Measurements from ENCODE around the gene DNAI2. TPM values are rescaled to one million over a fixed set of nuclear protein-coding genes. Genes with fewer than 3 reads are reported as not detected.
"Not testable (repeated sequence)": the region's sequence is repeated elsewhere in the genome, so short reads cannot be mapped to it uniquely, and the experiment has no call there.

DNAI2 gene
- polyA plus RNA-seq, 3 donors: not detected

DNA sequence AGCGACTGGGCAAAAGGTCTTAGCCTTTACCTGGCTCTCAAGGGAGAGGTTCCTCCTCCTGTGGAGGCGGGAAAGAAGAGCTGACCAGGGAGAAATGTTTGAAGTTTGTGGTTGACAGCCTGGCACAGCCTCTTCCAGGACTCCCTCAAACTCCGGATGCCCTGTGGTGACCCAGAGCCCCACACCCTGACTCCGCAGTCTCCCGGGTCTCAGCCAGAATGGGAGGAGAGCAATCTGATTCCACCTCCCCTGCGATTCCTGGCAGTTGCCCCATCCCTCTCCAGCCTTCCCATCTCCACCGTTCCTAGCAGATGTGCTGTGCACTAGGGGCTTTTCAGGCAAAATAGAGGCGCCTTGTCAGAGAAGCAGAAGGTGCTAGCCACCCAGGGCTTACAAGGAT, 5.5 kb upstream of the DNAI2 start:
- H3K27ac ChIP-seq (ENCODE audit: low read depth, low read length): no peak overlapping the region
- 38 to 68% (median 46%) methylated on average over 8 of the region's 8 CpGs for WGBS, 3 donors

DNA sequence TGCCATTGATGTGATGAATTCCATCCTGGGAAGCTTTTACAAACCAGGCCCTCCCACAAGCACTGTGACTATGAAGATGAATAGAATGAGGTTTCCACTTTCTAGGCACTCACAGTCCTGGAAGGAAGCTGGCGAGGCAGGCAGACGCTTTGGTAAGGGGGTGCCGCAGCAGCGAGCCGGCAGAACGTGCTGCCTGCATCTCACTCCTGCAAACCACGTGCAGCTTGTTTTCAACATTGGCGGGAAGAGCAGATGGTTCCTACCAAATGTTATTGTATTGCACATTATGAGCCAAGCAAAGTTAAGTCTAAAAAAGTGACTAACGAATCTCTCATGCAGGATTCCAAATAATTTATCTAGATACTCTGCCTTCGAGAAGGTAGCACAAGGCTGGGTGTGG, 3.7 kb upstream of the DNAI2 start:
- 53 to 67% (median 55%) methylated on average over 10 of the region's 10 CpGs for WGBS, 3 donors
- H3K27ac ChIP-seq (ENCODE audit: low read depth, low read length): no peak overlapping the region

DNA sequence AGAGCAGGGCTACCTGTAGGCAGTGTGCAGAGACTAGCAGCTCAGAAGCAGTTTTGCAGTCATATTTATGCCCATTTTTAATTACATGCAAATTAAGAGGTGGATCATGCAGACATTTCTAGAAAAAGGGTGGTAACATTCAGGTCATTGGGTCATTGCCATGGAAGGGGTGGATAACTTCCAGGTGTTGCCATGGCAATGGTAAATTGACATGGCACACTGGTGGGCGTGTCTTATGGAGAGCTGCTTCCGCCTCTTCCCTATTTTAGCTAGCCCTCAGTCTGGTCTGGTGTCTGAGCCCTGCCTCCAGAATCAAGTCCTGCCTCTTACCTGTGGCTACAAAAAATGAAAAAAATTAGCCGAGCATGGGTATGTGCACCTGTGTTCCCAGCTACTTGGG, 2.8 kb upstream of the DNAI2 start:
- WGBS, 3 donors: 70 to 92% (median 84%) methylated on average over 3 of the region's 3 CpGs
- no peak overlapping the region for H3K27ac ChIP-seq (ENCODE audit: low read depth, low read length)

DNA sequence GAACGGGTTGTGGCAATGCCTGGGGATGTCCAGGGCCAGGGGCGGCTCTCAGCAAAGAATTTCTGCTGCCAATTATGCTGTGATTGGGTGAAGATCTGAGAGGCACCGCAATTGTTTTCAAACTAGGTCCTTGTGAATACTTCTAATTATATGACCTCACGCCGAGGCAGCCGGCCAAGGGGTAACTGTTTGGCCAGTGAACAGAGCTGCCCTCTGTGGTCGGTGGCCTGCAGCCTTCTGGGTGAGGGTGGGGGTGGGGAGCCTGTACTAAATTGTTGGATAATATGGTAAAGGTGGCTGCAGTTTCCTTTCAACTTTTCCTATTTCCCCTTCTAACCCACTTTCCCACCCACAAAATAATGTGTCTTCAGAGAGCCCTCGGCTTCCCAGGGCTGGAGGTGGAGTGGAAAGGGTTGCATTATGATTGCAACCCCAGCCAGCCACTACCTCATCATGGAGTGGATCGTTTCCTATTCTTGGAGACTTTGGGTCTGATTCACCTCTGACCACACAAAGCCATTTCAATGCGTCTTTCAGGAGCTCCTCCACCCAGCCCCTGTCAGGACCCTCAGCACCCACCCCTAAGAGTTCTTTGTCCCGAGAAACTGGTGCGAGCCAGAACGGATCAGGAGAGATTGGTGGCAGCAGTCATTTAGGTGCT, 2.0 kb upstream of the DNAI2 start:
- no peak overlapping the region for H3K27ac ChIP-seq (ENCODE audit: low read depth, low read length)
- 45 to 60% (median 57%) methylated on average over 13 of the region's 13 CpGs for WGBS, 3 donors

DNA sequence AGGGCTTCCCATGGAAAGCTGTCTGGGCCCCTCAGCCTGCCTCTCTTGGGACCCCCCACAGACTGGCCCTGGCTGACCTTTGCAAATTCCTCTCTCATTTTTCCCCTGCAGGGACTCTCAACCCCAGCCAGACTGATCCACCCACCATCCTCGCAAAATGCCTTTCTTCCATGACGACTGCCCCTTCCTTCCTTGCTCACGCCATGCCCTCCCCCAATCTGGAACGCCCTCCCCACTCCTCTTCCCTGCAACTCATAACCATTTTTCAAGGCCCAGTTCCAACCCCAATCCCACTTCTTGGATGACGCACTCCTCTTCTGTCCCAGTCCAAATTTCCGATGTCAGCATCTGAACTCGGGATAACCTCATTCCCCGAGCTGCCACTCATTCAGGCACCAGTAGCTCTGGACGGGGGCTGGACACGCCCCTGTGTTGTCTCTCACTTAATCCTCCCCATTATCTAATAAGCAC, 1.3 kb upstream of the DNAI2 start:
- WGBS, 3 donors: 42 to 58% (median 52%) methylated on average over 10 of the region's 10 CpGs
- no peak overlapping the region for H3K27ac ChIP-seq (ENCODE audit: low read depth, low read length)

DNA sequence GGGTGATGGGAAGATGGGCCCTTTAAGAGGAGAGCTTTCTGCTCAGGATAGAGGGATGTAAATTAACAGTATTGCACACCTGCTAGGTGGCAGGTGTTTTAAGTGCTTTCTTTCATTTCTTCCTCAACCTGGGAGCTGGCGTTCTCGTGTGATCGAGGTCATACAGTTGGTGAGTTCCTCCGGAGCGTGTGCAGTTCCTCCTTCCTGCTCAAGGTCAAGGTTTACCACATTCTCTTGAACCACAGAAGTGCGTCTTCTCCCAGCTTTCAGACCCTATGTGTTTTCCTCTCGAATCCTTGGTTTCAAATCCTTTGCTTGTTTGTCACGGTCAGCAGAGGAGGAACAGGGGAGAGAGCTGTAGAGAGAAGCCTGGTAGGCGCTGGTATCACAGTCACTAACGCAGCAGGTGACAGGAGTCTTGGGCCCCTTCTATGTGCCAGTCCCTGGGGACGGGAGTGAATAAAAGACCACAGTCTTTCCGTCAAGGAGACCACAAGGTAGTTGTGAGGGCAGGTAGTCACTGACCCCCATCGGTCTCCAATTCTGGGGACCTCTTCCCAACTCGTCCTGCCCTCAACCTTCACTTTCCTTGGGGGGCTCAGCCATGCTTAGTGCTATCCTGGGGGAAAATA, 791 bp downstream of the DNAI2 start:
- 46 to 61% (median 57%) methylated on average over 14 of the region's 14 CpGs for WGBS, 3 donors
- H3K27ac ChIP-seq (ENCODE audit: low read depth, low read length): no peak overlapping the region

DNA sequence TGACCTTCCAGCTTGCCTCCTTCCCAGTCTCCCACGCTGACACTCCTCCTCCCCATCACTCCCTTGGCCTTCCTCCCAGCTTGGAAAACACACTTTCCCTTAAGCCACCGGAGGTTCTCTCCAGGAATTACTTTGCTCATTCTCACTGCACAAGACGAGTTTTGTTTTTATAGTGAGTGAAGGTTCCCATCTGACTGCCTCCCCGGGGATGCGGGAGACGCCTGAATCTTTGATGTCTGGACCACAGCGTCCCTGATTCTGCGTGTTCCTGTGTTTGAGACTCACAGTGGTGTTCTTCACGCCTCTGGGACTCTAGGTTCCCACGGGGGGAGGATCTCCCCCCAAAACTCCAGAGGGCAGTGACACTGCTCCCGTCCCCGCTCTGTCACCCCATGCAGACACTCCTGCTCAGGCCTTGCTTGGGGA, 2.0 kb downstream of the DNAI2 start:
- 45 to 52% (median 45%) methylated on average over 12 of the region's 12 CpGs for WGBS, 3 donors
- no peak overlapping the region for H3K27ac ChIP-seq (ENCODE audit: low read depth, low read length)

DNA sequence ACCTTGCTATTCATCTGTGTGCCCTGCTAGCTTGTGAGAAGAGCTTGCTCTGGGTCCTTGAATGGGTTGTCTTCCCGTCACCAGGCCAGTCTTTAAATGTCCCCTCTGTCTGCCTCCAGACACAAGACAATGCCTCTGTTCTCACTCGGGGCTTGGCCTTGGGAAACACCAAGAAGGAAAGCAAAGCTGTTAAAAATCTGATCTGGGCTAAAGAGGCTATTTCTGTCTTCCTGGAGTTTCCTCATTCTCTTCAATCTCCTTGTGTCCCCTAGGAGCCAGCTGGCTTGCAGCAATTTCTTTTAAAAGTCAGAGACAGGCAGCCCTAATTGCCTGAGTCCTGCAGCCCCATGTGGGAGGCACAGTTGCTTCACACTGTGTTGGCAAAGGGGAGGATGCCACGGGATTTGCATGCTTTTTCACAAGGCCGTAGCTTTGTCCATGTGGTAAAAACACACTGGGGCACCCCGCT, 2.5 kb downstream of the DNAI2 start:
- WGBS, 3 donors: 40 to 50% (median 40%) methylated on average over 5 of the region's 5 CpGs
- H3K27ac ChIP-seq (ENCODE audit: low read depth, low read length): no peak overlapping the region

DNA sequence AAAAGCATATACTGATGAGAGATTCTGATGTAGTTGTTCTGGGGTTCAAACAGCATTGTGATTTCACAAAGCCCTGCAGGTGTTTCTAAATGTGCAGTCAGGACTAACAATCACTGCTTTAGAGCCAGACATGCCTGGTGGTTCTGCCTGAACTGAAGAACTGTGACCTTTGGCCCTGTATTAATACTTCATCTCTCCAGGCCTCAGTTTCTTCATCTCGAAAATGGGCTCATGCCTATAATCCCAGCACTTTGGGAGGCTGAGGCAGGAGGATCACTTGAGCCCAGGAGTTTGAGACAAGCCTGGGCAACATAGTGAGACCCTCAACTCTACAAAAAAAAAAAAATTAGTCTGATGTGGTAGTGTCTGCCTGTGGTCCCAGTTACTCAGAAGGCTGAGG, 3.9 kb downstream of the DNAI2 start:
- H3K27ac ChIP-seq (ENCODE audit: low read depth, low read length): no peak overlapping the region
- 50 to 100% (median 92%) methylated on average over 1 of the region's 1 CpG for WGBS, 3 donors

DNA sequence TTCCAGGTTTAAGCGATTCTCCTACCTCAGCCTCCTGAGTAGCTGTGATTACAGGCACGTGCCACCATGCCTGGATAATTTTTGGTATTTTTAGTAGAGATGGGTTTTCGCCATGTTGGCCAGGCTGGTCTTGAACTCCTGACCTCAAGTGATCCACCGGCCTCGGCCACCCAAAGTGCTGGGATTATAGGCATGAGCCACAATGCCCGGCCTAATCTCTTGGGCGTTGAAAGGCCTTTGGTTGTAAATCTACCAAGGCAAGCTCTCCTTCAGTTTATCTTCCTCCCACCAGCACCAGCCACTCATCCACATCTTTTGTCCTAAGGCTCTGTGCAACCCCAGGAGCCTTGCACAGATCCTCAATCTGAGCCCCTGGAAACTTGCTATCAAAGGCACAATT, 5.6 kb downstream of the DNAI2 start:
- 89 to 96% (median 96%) methylated on average over 7 of the region's 7 CpGs for WGBS, 3 donors
- not testable (repeated sequence) for H3K27ac ChIP-seq (ENCODE audit: low read depth, low read length)

DNA sequence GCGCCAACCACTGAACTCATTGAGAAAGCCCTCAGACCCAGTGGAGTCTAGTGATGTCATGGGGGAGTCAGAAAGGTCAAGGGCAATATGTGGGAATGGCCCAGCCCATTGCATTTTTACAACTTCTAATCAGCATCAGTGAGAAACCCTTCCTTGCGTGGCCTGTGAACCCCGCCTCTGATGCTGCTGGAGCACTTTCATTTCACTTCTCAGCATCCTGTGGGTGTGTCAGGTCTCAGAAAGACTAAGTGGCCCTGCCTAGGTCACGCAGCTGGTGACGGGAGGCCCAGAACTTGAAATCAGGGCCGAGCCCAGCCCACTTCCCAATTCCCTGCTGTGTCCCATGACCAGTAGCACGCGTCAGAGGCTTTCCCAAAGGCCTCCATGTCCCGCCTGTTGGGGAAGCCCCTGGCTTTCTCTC, 6.1 kb downstream of the DNAI2 start:
- WGBS, 3 donors: 67 to 81% (median 73%) methylated on average over 9 of the region's 9 CpGs
- H3K27ac ChIP-seq (ENCODE audit: low read depth, low read length): no peak overlapping the region

DNA sequence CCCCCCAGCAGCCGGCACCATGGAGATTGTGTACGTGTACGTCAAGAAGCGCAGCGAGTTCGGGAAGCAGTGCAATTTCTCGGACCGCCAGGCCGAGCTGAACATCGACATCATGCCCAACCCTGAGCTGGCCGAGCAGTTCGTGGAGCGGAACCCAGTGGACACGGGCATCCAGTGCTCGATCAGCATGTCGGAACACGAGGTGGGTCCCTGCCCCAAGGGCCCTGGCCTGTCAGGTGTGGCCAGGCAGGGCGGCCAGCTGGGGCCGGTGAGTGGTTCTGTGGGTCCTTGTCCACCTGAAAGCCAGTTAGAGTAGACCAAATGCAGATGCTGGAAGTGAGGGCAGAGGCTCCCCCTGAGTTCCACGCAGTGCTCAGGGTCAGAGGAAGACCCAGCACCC, 7.8 kb downstream of the DNAI2 start:
- no peak overlapping the region for H3K27ac ChIP-seq (ENCODE audit: low read depth, low read length)
- WGBS, 3 donors: 85 to 96% (median 93%) methylated on average over 20 of the region's 20 CpGs

DNA sequence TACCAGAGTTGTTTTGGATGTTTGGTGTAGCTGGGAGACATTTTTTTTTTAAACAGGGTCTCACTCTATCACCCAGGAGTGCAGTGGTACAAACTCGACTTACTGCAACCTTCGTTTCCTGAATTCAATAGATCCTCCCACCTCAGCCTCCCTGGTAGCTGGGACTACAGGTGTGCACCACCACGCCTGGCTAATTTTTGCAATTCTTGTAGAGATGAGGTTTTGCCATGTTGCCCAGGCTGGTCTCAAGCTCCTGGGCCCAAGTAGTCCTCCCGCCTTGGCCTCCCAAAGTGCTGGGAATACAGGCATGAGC, 8.2 kb downstream of the DNAI2 start:
- WGBS, 3 donors: 83 to 90% (median 88%) methylated on average over 4 of the region's 4 CpGs
- not testable (repeated sequence) for H3K27ac ChIP-seq (ENCODE audit: low read depth, low read length)

DNA sequence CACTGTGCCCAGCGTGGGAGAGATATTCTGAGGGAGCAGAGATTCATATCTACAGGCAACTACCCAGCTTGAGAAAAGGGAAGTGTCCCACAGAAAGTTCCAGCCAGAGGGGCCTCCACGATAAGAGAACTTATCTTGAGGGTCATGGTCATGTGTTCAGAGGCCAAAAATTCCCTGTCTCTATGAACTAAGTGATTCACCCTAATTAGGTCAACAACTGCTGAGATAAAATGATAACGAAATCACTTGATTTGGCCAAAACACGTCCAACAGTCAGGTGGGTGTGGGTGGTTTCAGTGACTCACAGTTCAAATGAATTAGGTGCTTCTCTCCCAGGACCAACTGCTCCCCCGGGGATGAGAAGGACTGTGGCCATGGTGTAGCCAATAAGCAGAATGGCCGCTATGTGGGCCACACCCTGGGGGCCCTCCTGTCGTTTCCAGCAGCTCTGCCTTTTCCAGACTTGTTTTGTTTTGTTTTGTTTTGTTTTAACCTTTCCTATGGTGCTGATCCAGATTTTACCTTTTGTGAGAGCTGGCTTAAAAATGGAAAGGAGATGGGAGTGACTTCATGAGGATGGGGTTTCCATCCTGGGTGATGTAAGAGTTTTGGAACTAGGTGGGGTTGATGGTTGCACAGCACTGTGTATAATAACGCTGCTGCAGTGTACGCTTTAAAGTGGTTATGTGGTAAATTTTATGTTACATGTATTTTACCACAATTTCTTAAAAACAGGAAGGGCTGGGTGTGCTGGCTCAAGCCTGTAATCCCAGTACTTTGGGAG, 8.7 kb downstream of the DNAI2 start:
- H3K27ac ChIP-seq (ENCODE audit: low read depth, low read length): no peak overlapping the region
- 34 to 61% (median 46%) methylated on average over 9 of the region's 9 CpGs for WGBS, 3 donors

DNA sequence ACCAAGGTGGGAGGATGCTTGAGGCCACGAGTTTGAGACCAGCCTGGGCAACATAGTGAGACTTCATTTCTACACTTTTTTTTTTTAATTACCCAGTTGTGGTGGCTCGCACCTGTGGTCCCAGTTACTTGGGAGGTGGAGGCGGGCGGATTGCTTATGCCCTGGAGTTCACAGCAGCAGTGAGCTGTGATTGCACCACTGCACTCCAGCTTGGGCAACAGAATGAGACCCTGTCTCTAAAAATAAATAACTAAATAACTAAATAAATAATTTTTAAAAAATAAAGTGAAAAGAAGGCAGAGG, 9.3 kb downstream of the DNAI2 start:
- H3K27ac ChIP-seq (ENCODE audit: low read depth, low read length): no peak overlapping the region
- WGBS, 3 donors: 75 to 81% (median 80%) methylated on average over 4 of the region's 4 CpGs

DNA sequence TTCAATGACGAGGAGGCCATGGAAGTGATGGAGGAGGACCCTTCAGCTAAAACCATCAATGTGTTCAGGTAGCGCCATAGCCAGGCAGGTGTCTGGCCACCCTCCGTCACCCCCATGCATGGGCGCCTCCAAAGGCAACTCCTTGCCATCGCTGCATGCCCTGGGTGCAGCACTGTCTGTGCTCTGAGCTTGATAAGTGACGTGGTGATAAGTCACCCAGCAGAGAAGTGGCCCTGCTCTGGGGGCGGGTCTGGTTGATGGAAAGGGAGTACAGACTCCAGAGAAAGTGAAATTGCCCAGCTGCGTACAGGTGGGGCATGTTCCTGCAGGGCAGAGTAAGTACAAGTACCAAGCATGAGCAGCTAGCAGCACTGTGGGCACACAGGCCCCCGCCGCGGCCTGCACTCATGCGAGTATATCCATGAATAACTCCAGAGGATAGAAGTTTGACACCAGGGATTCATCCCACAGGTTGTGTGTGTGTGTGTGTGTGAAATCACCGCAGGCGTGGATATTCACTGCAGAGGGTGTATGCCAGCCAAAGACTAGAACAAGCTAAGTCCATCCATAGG, 13.1 kb downstream of the DNAI2 start:
- no peak overlapping the region for H3K27ac ChIP-seq (ENCODE audit: low read depth, low read length)
- 83 to 90% (median 90%) methylated on average over 14 of the region's 14 CpGs for WGBS, 3 donors

DNA sequence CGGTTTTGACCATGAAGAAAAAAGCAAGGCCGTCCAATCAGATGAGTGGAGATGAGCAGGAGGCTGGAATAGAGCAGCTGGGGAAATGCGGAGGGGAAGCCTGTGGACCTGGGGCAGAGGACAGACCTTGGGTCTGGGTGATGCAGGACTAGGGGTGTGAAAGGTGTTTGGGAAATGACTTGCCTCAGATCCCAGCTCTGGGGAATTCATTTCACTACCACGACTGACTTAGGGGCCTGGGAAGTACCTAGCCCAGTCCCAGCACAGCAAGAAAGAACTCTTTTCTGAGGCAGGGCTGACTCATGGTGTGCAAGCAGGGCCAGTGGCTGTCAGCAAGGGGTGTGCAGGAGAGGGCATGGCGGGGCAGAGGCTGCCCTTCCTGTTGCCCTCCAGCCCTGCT, 14.8 kb downstream of the DNAI2 start:
- WGBS, 3 donors: 58 to 78% (median 74%) methylated on average over 5 of the region's 5 CpGs
- H3K27ac ChIP-seq (ENCODE audit: low read depth, low read length): no peak overlapping the region

DNA sequence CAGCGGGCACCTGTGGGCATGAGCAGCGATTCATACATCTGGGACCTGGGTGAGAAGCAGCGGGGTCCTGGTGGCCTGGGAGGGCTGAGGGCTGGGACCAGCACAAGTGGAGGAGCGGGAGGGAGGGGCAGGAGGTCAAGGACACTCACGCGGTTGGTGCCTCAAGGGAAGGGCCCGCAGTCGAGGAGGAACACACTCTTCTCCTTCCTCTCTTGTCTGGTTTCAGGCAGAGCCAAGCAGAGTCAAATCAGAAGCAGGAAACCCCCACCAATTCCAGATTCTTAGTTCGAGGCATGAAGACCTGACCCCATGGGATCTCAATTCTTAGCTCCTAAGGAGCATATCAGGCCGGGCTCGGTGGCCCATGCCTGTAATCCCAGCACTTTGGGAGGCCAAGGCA, 15.7 kb downstream of the DNAI2 start:
- no peak overlapping the region for H3K27ac ChIP-seq (ENCODE audit: low read depth, low read length)
- WGBS, 3 donors: 57 to 71% (median 68%) methylated on average over 11 of the region's 11 CpGs

DNA sequence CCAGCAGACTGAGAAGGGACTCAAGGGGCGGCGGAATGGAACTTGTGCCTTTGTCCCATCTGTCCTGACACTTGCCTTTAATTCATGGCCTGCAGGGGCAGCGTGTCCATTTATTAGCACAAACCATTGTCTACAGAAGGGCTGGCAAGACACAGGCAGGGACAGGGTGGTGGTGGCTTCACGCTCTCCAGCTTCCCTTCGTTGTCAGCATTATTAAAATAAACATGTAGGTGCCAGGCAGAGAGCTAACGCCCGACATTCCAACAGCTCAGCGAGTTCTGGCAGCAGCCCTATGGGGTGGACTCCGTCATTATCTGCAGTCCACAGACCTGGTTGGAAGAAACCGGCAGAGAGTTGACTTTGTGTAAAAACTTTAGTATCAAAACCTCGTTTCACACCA, 16.3 kb downstream of the DNAI2 start:
- 67 to 76% (median 75%) methylated on average over 11 of the region's 11 CpGs for WGBS, 3 donors
- no peak overlapping the region for H3K27ac ChIP-seq (ENCODE audit: low read depth, low read length)

Data from adipose tissue (tissue), 3 donors.